Panc1 (cell line): ENCODE measurements around the gene QSER1.

ENCODE experiments used
- CTCF ChIP-seq: fragments of 450-650 bp; IDR thresholded peaks from 2 replicates; pipeline ENCODE4 v1.5.1; 2017; ENCODE audit warnings: mild to moderate bottlenecking
- POLR2AphosphoS5 ChIP-seq: IDR thresholded peaks from 2 replicates; pipeline ENCODE4 v1.6.1; 2012; ENCODE audit warnings: mild to moderate bottlenecking, low read depth, low read length, moderate library complexity
- TCF7L2 ChIP-seq: IDR thresholded peaks from 2 replicates; pipeline ENCODE4 v1.6.1; 2011; ENCODE audit warnings: mild to moderate bottlenecking, low read depth, low read length, inconsistent platforms

GRCh38 chr11:32897103-32897502, 4.5 kb downstream of the QSER1 start:
- TF ChIP-seq CTCF (no peak), TCF7L2 (no peak), POLR2AphosphoS5 (no peak)
